Activated T-helper 2 cell treated with anti-CD3 and anti-CD28 coated beads, Interferon-gamma antibody, Interleukin-2, Interleukin-4, amounts not matched to agents 10 μg/mL and 5 μg/mL and 100 μg/mL, durations not matched to agents 14 hours and 24 hours and 36 hours (primary cell): ENCODE results near the gene PTPRD. TPM values are rescaled to one million over a fixed set of nuclear protein-coding genes. Genes with fewer than 3 reads are reported as not detected.

Experiments used
- DNase-seq: peaks from one replicate; pipeline ENCODE4 v3.0.0; 2021; ENCODE audit warnings: low spot score
- H3K27ac Mint-ChIP-seq: one replicate; pipeline ENCODE4 v1.8.0; 2021; ENCODE audit warnings: mixed read lengths
- H3K27me3 Mint-ChIP-seq: one replicate; pipeline ENCODE4 v1.8.0; 2021; ENCODE audit warnings: low read depth, mixed read lengths
- H3K36me3 Mint-ChIP-seq: one replicate; pipeline ENCODE4 v1.8.0; 2021; ENCODE audit warnings: low read depth, mixed read lengths
- H3K4me1 Mint-ChIP-seq: one replicate; pipeline ENCODE4 v1.8.0; 2021; ENCODE audit warnings: low read depth, mixed read lengths
- H3K4me3 Mint-ChIP-seq: one replicate; pipeline ENCODE4 v1.8.0; 2021; ENCODE audit warnings: low read depth, mild to moderate bottlenecking, moderate library complexity, mixed read lengths
- H3K9me3 Mint-ChIP-seq: one replicate; pipeline ENCODE4 v1.8.0; 2021; ENCODE audit warnings: mixed read lengths
- intact Hi-C: fragments of 100-400 bp; cut with micrococcal nuclease; formaldehyde crosslinking; loops from one replicate; pipeline ENCODE4 v1.15.1; 2023
- total RNA-seq: library from RNA; stranded (reverse); gene quantifications from 2 replicates; pipeline ENCODE4 v1.2.3, GENCODE V29; 2022

Gene PTPRD
- total RNA-seq, 1 donor from 2014 or later = 1.5 TPM

- intact Hi-C loops = no loop called here
- no peak for DNase-seq
- no peaks in the 10 kb centered on the region for H3K4me1 Mint-ChIP-seq
- no peaks in the 10 kb centered on the region for H3K27me3 Mint-ChIP-seq
- H3K9me3 Mint-ChIP-seq = no peaks in the 10 kb centered on the region
- H3K4me3 Mint-ChIP-seq = no peak overlapping the region
- no peaks in the 10 kb centered on the region for H3K36me3 Mint-ChIP-seq
- no peak overlapping the region for H3K27ac Mint-ChIP-seq
These were observed 1957.7 kb downstream of the PTPRD start for GRCh38 chr9:8655071-8655470.

GRCh38 chr9:8653855-8654254 lies 1958.9 kb downstream of the PTPRD start:
- H3K36me3 Mint-ChIP-seq = no peaks in the 10 kb centered on the region
- no peak for DNase-seq
- intact Hi-C loops = no loop called here
- H3K9me3 Mint-ChIP-seq = no peaks in the 10 kb centered on the region
- H3K27ac Mint-ChIP-seq = no peak overlapping the region
- H3K4me1 Mint-ChIP-seq = no peaks in the 10 kb centered on the region
- H3K4me3 Mint-ChIP-seq = no peak overlapping the region
- H3K27me3 Mint-ChIP-seq = no peaks in the 10 kb centered on the region

GRCh38 chr9:8653111-8653510 lies 1959.7 kb downstream of the PTPRD start:
- H3K27me3 Mint-ChIP-seq = no peaks in the 10 kb centered on the region
- intact Hi-C loops = no loop called here
- DNase-seq = no peak
- no peaks in the 10 kb centered on the region for H3K4me1 Mint-ChIP-seq
- no peak overlapping the region for H3K4me3 Mint-ChIP-seq
- H3K27ac Mint-ChIP-seq = no peak overlapping the region
- H3K36me3 Mint-ChIP-seq = no peaks in the 10 kb centered on the region
- H3K9me3 Mint-ChIP-seq = no peaks in the 10 kb centered on the region

- Mint-ChIP-seq H3K4me3 (no peak overlapping the region), H3K36me3 (no peaks in the 10 kb centered on the region), H3K27me3 (no peaks in the 10 kb centered on the region), H3K9me3 (no peaks in the 10 kb centered on the region), H3K27ac (no peak overlapping the region), H3K4me1 (no peaks in the 10 kb centered on the region)
- no peak for DNase-seq
- intact Hi-C loops = no loop called here
These were observed 1960.5 kb downstream of the PTPRD start for GRCh38 chr9:8652255-8652654.

GRCh38 chr9:8651846-8652215 lies 1961.0 kb downstream of the PTPRD start:
- Mint-ChIP-seq H3K27me3 (no peaks in the 10 kb centered on the region), H3K4me3 (no peak overlapping the region), H3K4me1 (no peaks in the 10 kb centered on the region), H3K9me3 (no peaks in the 10 kb centered on the region), H3K27ac (no peak overlapping the region), H3K36me3 (no peaks in the 10 kb centered on the region)
- no peak for DNase-seq
- intact Hi-C loops = no loop called here

GRCh38 chr9:8651070-8651845 lies 1961.5 kb downstream of the PTPRD start:
- Mint-ChIP-seq H3K4me1 (no peaks in the 10 kb centered on the region), H3K36me3 (no peaks in the 10 kb centered on the region), H3K9me3 (no peaks in the 10 kb centered on the region), H3K27ac (no peak overlapping the region), H3K27me3 (no peaks in the 10 kb centered on the region), H3K4me3 (no peak overlapping the region)
- DNase-seq = no peak
- intact Hi-C loops = no loop called here

GRCh38 chr9:8649807-8650206 lies 1963.0 kb downstream of the PTPRD start:
- intact Hi-C loops = no loop called here
- Mint-ChIP-seq H3K27me3 (no peaks in the 10 kb centered on the region), H3K4me3 (no peak overlapping the region), H3K9me3 (no peaks in the 10 kb centered on the region), H3K27ac (no peak overlapping the region), H3K36me3 (no peaks in the 10 kb centered on the region), H3K4me1 (no peaks in the 10 kb centered on the region)
- DNase-seq = no peak

- no peaks in the 10 kb centered on the region for H3K9me3 Mint-ChIP-seq
- no peaks in the 10 kb centered on the region for H3K4me1 Mint-ChIP-seq
- H3K27me3 Mint-ChIP-seq = no peaks in the 10 kb centered on the region
- no peak overlapping the region for H3K27ac Mint-ChIP-seq
- H3K4me3 Mint-ChIP-seq = no peak overlapping the region
- DNase-seq = no peak
- intact Hi-C loops = no loop called here
- H3K36me3 Mint-ChIP-seq = no peaks in the 10 kb centered on the region
These were observed 1963.6 kb downstream of the PTPRD start for GRCh38 chr9:8649160-8649559.

GRCh38 chr9:8648271-8648845 lies 1964.4 kb downstream of the PTPRD start:
- H3K36me3 Mint-ChIP-seq = no peaks in the 10 kb centered on the region
- DNase-seq = no peak

GRCh38 chr9:8647824-8648223 lies 1965.0 kb downstream of the PTPRD start:
- DNase-seq = no peak
- no peak overlapping the region for H3K27ac Mint-ChIP-seq
- intact Hi-C loops = no loop called here
- no peaks in the 10 kb centered on the region for H3K27me3 Mint-ChIP-seq
- no peaks in the 10 kb centered on the region for H3K4me1 Mint-ChIP-seq
- H3K36me3 Mint-ChIP-seq = no peaks in the 10 kb centered on the region
- H3K9me3 Mint-ChIP-seq = no peaks in the 10 kb centered on the region
- no peak overlapping the region for H3K4me3 Mint-ChIP-seq

More at GRCh38 chr9:8648271-8648845, 1964.4 kb downstream of the PTPRD start:
- no peaks in the 10 kb centered on the region for H3K27me3 Mint-ChIP-seq
- H3K4me1 Mint-ChIP-seq = no peaks in the 10 kb centered on the region
- no peak overlapping the region for H3K27ac Mint-ChIP-seq
- H3K9me3 Mint-ChIP-seq = no peaks in the 10 kb centered on the region
- intact Hi-C loops = no loop called here
- H3K4me3 Mint-ChIP-seq = no peak overlapping the region

- Mint-ChIP-seq H3K27me3 (no peaks in the 10 kb centered on the region), H3K9me3 (no peaks in the 10 kb centered on the region), H3K4me3 (no peak overlapping the region), H3K4me1 (no peaks in the 10 kb centered on the region), H3K36me3 (no peaks in the 10 kb centered on the region), H3K27ac (no peak overlapping the region)
- intact Hi-C loops = no loop called here
- no peak for DNase-seq
These were observed 1968.2 kb downstream of the PTPRD start for GRCh38 chr9:8644571-8644970.

GRCh38 chr9:8643896-8644295 lies 1968.9 kb downstream of the PTPRD start:
- Mint-ChIP-seq H3K27me3 (no peaks in the 10 kb centered on the region), H3K4me3 (no peak overlapping the region), H3K27ac (no peak overlapping the region), H3K9me3 (no peaks in the 10 kb centered on the region), H3K4me1 (no peaks in the 10 kb centered on the region), H3K36me3 (no peaks in the 10 kb centered on the region)
- no peak for DNase-seq
- intact Hi-C loops = no loop called here

GRCh38 chr9:8643464-8643863 lies 1969.3 kb downstream of the PTPRD start:
- Mint-ChIP-seq H3K4me1 (no peaks in the 10 kb centered on the region), H3K4me3 (no peak overlapping the region), H3K36me3 (no peaks in the 10 kb centered on the region), H3K9me3 (no peaks in the 10 kb centered on the region), H3K27ac (no peak overlapping the region), H3K27me3 (no peaks in the 10 kb centered on the region)
- DNase-seq = no peak
- intact Hi-C loops = no loop called here
